Nephron progenitor cell (in vitro differentiated cells): Measurements from ENCODE around the gene COL5A2.

Experiments
- DNase-seq: peaks from one replicate; pipeline ENCODE4 v3.0.0; 2021
- H3K27ac Mint-ChIP-seq: 2 replicates; pipeline ENCODE4 v1.8.0; 2021; ENCODE audit warnings: mild to moderate bottlenecking, moderate library complexity, mixed read lengths
- H3K27me3 Mint-ChIP-seq: 2 replicates; pipeline ENCODE4 v1.8.0; 2021; ENCODE audit warnings: mild to moderate bottlenecking, low read depth, mixed read lengths; ENCODE audit not compliant: poor library complexity
- H3K36me3 Mint-ChIP-seq: 2 replicates; pipeline ENCODE4 v1.8.0; 2021; ENCODE audit warnings: low read depth, mixed read lengths
- H3K4me1 Mint-ChIP-seq: 2 replicates; pipeline ENCODE4 v1.8.0; 2021; ENCODE audit warnings: mixed read lengths
- H3K4me3 Mint-ChIP-seq: 2 replicates; pipeline ENCODE4 v1.8.0; 2021; ENCODE audit warnings: mild to moderate bottlenecking, moderate library complexity, mixed read lengths
- H3K9me3 Mint-ChIP-seq: 2 replicates; pipeline ENCODE4 v1.8.0; 2021; ENCODE audit warnings: mild to moderate bottlenecking, moderate library complexity, mixed read lengths
- TF ChIP-seq, protein P1 (sequence below): fragments of 200-600 bp; sonication (generic); IDR thresholded peaks from 2 replicates; pipeline ENCODE4 v1.5.0; 2021; ENCODE audit warnings: antibody characterized with exemption

Gene COL5A2

DNA sequence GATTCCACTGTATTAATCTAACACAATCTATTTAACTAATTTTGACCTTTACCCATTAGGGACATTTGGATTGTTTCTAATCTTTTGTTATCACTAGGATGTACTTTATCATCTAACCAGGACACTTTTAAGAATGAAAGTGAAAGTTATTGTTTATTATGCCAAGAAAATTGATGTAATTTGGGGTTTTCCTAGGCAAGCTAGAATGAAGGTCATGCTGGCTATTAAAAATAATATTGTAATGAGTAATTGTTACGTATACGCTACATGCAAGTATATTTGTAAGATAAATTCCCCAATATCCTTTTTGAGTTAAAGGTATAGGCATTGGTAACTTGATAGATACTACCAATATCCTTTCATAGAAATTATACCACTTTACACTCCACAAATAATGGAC is 74.6 kb downstream of the COL5A2 start:
- no peaks in the 10 kb centered on the region for H3K27me3 Mint-ChIP-seq
- DNase-seq: no peak
- no peaks in the 10 kb centered on the region for H3K9me3 Mint-ChIP-seq
- TF ChIP-seq, protein P1, sequence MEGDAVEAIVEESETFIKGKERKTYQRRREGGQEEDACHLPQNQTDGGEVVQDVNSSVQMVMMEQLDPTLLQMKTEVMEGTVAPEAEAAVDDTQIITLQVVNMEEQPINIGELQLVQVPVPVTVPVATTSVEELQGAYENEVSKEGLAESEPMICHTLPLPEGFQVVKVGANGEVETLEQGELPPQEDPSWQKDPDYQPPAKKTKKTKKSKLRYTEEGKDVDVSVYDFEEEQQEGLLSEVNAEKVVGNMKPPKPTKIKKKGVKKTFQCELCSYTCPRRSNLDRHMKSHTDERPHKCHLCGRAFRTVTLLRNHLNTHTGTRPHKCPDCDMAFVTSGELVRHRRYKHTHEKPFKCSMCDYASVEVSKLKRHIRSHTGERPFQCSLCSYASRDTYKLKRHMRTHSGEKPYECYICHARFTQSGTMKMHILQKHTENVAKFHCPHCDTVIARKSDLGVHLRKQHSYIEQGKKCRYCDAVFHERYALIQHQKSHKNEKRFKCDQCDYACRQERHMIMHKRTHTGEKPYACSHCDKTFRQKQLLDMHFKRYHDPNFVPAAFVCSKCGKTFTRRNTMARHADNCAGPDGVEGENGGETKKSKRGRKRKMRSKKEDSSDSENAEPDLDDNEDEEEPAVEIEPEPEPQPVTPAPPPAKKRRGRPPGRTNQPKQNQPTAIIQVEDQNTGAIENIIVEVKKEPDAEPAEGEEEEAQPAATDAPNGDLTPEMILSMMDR: no peak
- H3K4me3 Mint-ChIP-seq: no peak overlapping the region
- no peak overlapping the region for H3K27ac Mint-ChIP-seq
- peaks cover 9% of the 10 kb centered on the region for H3K36me3 Mint-ChIP-seq
- peaks cover 3% of the 10 kb centered on the region for H3K4me1 Mint-ChIP-seq

DNA sequence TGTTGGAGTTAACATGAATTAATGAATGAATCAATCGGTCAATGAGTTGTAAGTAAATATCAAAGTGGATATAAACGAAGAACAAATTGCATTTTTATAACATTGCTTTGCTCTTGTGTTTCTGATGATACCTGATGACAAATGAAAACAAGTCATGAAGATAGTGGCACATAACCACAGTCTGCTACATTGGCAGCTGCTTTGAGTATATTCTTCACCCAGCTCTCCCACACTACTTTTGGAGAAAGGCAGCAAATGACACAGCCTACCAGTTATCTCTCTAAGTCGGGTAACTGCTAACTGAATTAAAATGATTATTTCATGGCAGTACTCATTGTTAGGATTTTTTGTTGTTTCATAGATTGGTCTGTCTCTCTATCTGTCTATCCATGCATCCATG is 76.8 kb downstream of the COL5A2 start:
- no peak for DNase-seq
- TF ChIP-seq, protein P1: no peak
- H3K4me3 Mint-ChIP-seq: no peak overlapping the region
- H3K9me3 Mint-ChIP-seq: no peaks in the 10 kb centered on the region
- H3K36me3 Mint-ChIP-seq: peaks cover 5% of the 10 kb centered on the region
- no peaks in the 10 kb centered on the region for H3K4me1 Mint-ChIP-seq
- H3K27ac Mint-ChIP-seq: no peak overlapping the region
- no peaks in the 10 kb centered on the region for H3K27me3 Mint-ChIP-seq

DNA sequence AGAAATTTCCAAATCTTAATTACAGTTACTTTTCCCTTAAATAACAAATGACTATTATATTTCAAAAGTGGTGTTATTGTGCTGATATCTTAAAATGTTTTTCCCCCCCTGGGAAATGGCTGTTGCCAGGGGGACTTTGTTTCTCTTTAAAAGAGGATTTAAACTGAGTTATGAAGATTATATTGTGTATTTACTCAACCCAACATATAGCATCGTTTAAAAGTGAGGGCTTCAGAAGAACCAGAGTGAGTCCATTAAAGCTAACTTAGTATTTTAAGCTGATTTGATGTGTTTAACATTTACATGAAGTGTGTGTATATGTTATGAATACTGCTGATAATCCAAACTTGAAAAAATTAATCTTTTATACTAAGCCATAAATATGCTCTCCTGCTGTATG is 81.6 kb downstream of the COL5A2 start:
- H3K4me3 Mint-ChIP-seq: no peak overlapping the region
- no peak for DNase-seq
- peaks cover 33% of the 10 kb centered on the region for H3K36me3 Mint-ChIP-seq
- no peak overlapping the region for H3K27ac Mint-ChIP-seq
- H3K27me3 Mint-ChIP-seq: no peaks in the 10 kb centered on the region
- H3K9me3 Mint-ChIP-seq: no peaks in the 10 kb centered on the region
- no peaks in the 10 kb centered on the region for H3K4me1 Mint-ChIP-seq
- TF ChIP-seq, protein P1: no peak

DNA sequence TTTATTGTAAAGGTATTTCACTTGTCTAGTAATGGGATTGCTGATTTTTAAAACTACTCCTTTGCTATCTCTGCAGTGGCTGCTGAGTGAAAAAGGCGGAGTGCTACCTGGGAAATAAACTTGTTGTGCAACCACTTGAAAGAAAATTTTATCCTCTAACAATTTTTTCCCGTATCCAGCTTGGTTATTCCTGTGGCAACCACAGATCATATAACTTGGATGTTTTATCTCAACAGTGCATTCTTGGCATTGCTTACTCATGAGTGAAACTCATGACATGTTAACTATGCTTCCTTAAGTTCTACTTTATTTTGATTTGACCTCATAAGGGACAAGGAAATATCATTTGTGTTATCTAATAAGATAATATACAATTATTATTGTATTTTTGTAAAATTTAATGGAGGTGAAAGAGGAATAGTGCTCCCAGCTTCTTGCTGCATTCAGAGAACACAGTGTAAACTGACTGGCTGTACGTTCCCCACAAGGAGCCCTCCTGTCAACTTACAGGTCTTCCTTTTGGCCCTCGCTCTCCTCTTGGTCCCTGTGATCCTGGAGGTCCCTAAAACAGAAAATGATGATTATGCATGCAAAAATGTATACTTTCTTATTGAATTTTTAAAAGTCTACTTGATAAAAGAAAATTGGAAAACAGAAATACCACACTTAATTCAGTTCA is 82.7 kb downstream of the COL5A2 start:
- peaks cover 33% of the 10 kb centered on the region for H3K36me3 Mint-ChIP-seq

DNA sequence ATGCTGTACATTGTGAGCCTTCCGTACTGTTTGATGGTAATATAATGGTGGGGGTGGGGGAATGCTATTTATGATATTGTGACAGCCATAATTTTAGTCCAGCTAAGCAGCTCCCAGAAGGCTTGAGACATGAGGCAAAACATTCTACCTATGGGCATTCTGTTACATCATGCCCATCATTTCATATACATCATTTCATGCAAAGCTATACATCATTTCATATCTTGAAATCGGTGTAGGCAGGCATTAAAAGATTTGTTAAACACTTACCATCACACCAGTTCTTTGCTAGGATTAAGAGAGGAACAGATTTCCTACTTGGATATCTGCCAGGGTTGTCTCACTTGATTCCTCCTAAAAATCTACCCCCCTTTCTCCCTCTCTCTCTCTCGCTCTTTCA is 84.5 kb downstream of the COL5A2 start:
- no peak for DNase-seq
- Mint-ChIP-seq H3K4me1 (no peaks in the 10 kb centered on the region), H3K27me3 (no peaks in the 10 kb centered on the region), H3K9me3 (no peaks in the 10 kb centered on the region), H3K27ac (peak overlapping the region; percentile 77), H3K36me3 (peaks cover 35% of the 10 kb centered on the region), H3K4me3 (no peak overlapping the region)
- TF ChIP-seq, protein P1: no peak

More for the DNA sequence above, 82.7 kb downstream of the COL5A2 start:
- DNase-seq: no peak
- H3K4me3 Mint-ChIP-seq: no peak overlapping the region
- TF ChIP-seq, protein P1: no peak
- H3K27me3 Mint-ChIP-seq: no peaks in the 10 kb centered on the region
- no peaks in the 10 kb centered on the region for H3K9me3 Mint-ChIP-seq
- H3K27ac Mint-ChIP-seq: no peak overlapping the region
- no peaks in the 10 kb centered on the region for H3K4me1 Mint-ChIP-seq

DNA sequence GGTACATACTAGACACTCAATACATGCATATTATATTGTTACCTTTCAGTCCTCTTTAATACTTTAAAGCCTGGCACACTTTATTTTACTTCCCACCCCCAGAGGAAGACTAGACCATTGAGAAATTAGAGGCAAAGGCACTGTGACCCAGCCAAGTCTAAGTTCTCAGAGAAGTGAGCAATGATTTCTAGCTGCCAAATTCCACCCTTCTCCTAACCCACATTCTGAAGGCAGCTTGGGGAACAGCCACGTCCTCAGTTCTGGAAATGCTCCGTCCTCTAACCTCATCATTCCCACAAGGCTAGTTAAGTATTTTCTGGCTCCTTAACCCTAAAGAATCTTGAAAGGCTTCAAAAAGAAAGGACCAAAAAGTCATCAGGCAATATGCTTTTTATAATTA is 86.6 kb downstream of the COL5A2 start:
- Mint-ChIP-seq H3K4me1 (no peaks in the 10 kb centered on the region), H3K9me3 (no peaks in the 10 kb centered on the region), H3K27me3 (no peaks in the 10 kb centered on the region), H3K4me3 (no peak overlapping the region), H3K27ac (peak overlapping the region; percentile 21), H3K36me3 (peaks cover 53% of the 10 kb centered on the region)
- DNase-seq: no peak
- TF ChIP-seq, protein P1: no peak
